Measurements from ENCODE around the gene LENG9.

GRCh38 chr19:54416695-54417491, 46.7 kb downstream of the LENG9 start:
- no peak for TF ChIP-seq CTCF (IDR thresholded peaks at IDR 0.05)
- TF ChIP-seq POLR2A (IDR thresholded peaks at IDR 0.05) = no peak
